Mammary epithelial cell (primary cell): ENCODE results near the gene ACTN2.

Experiments used
- CTCF ChIP-seq, 2 donors: IDR thresholded peaks in 1 of 2; conservative IDR thresholded peaks in 1 of 2; 2 replicates each; pipeline ENCODE4 v1.5.1; 2011 to 2012; ENCODE audit warnings: inconsistent platforms in 2 of 2, low read length in 2 of 2, mild to moderate bottlenecking in 2 of 2, control low read depth in 1 of 2, low read depth in 1 of 2; ENCODE audit not compliant: insufficient read depth in 1 of 2; ENCODE audit errors: extremely low read depth in 1 of 2
- EZH2 ChIP-seq: IDR thresholded peaks from 2 replicates; pipeline ENCODE4 v1.6.1; 2012; ENCODE audit warnings: low read length, inconsistent platforms, borderline replicate concordance

GRCh38 chr1:236642763-236643162 is 43.5 kb upstream of the ACTN2 start:
- no peak for TF ChIP-seq EZH2
- no peak for TF ChIP-seq CTCF (conservative IDR thresholded peaks at IDR 0.05 in 1 of 2, IDR thresholded peaks at IDR 0.05 in 1 of 2; ENCODE audit: extremely low read depth in 1 of 2, insufficient read depth in 1 of 2, low read depth in 1 of 2, low read length in 2 of 2)
